Measurements from ENCODE around the gene TRAF7.
"Not testable (repeated sequence)": the region's sequence is repeated elsewhere in the genome, so short reads cannot be mapped to it uniquely, and the experiment has no call there.

TRAF7 gene

GRCh38 chr16:2190659-2191445 lies 35.3 kb downstream of the TRAF7 start:
- TF ChIP-seq ZNF274 (IDR thresholded peaks at IDR 0.05; ENCODE audit: low read depth, low read length) = no peak
- no peak overlapping the region for H3K4me3 ChIP-seq (ENCODE audit: low read length)

GRCh38 chr16:2191446-2191706 lies 35.8 kb downstream of the TRAF7 start:
- no peak for TF ChIP-seq ZNF274 (IDR thresholded peaks at IDR 0.05; ENCODE audit: low read depth, low read length)
- H3K4me3 ChIP-seq (ENCODE audit: low read length) = no peak overlapping the region

GRCh38 chr16:2194166-2194834 lies 38.7 kb downstream of the TRAF7 start:
- no peak for TF ChIP-seq ZNF274 (IDR thresholded peaks at IDR 0.05; ENCODE audit: low read depth, low read length)
- H3K4me3 ChIP-seq (ENCODE audit: low read length) = no peak overlapping the region

- no peak overlapping the region for H3K4me3 ChIP-seq (ENCODE audit: low read length)
Measured at GRCh38 chr16:2194852-2195321, 39.3 kb downstream of the TRAF7 start.

GRCh38 chr16:2195322-2196161 lies 40.0 kb downstream of the TRAF7 start:
- TF ChIP-seq ZNF274 (IDR thresholded peaks at IDR 0.05; ENCODE audit: low read depth, low read length) = no peak

More at GRCh38 chr16:2194852-2195321, 39.3 kb downstream of the TRAF7 start:
- no peak for TF ChIP-seq ZNF274 (IDR thresholded peaks at IDR 0.05; ENCODE audit: low read depth, low read length)

GRCh38 chr16:2196162-2196980 lies 40.8 kb downstream of the TRAF7 start, which contains the start of gene CASKIN1:
TSS of gene CASKIN1 (minus strand) at chr16:2196605. CDS start at chr16:2196432, 173 bp downstream.
- no peak within 1 kb of the TSS for H3K4me3 ChIP-seq (ENCODE audit: low read length)

More at GRCh38 chr16:2195322-2196161, 40.0 kb downstream of the TRAF7 start:
- no peak overlapping the region for H3K4me3 ChIP-seq (ENCODE audit: low read length)

GRCh38 chr16:2196981-2197511 lies 41.5 kb downstream of the TRAF7 start:
- no peak for TF ChIP-seq ZNF274 (IDR thresholded peaks at IDR 0.05; ENCODE audit: low read depth, low read length)
- H3K4me3 ChIP-seq (ENCODE audit: low read length) = no peak overlapping the region

More at GRCh38 chr16:2196162-2196980, 40.8 kb downstream of the TRAF7 start, which contains the start of gene CASKIN1:
- no peak for TF ChIP-seq ZNF274 (IDR thresholded peaks at IDR 0.05; ENCODE audit: low read depth, low read length)

GRCh38 chr16:2197765-2198164 lies 42.2 kb downstream of the TRAF7 start:
- no peak overlapping the region for H3K4me3 ChIP-seq (ENCODE audit: low read length)
- no peak for TF ChIP-seq ZNF274 (IDR thresholded peaks at IDR 0.05; ENCODE audit: low read depth, low read length)

GRCh38 chr16:2198283-2198682 lies 42.7 kb downstream of the TRAF7 start:
- TF ChIP-seq ZNF274 (IDR thresholded peaks at IDR 0.05; ENCODE audit: low read depth, low read length) = no peak
- no peak overlapping the region for H3K4me3 ChIP-seq (ENCODE audit: low read length)

GRCh38 chr16:2199095-2199494 lies 43.5 kb downstream of the TRAF7 start:
- H3K4me3 ChIP-seq (ENCODE audit: low read length) = no peak overlapping the region
- TF ChIP-seq ZNF274 (IDR thresholded peaks at IDR 0.05; ENCODE audit: low read depth, low read length) = no peak

- TF ChIP-seq ZNF274 (IDR thresholded peaks at IDR 0.05; ENCODE audit: low read depth, low read length) = no peak
- H3K4me3 ChIP-seq (ENCODE audit: low read length) = no peak overlapping the region
Measured at GRCh38 chr16:2199621-2200139, 44.1 kb downstream of the TRAF7 start.

- TF ChIP-seq ZNF274 (IDR thresholded peaks at IDR 0.05; ENCODE audit: low read depth, low read length) = no peak
- no peak overlapping the region for H3K4me3 ChIP-seq (ENCODE audit: low read length)
Measured at GRCh38 chr16:2200313-2200712, 44.7 kb downstream of the TRAF7 start.

GRCh38 chr16:2203119-2203688 lies 47.6 kb downstream of the TRAF7 start:
- not testable (repeated sequence) for H3K4me3 ChIP-seq (ENCODE audit: low read length)
